IMR-90 (cell line): ENCODE results near the gene EVI5. TPM values are rescaled to one million over a fixed set of nuclear protein-coding genes. Genes with fewer than 3 reads are reported as not detected.
A peak's percentile ranks its signal among the peaks of the same experiment; 100 is the strongest.

Experiments
- ATAC-seq: fragments of 200-7000 bp; cut with Tn5 transposase; 2 replicates; pipeline ENCODE4 v1.9.1; 2020; ENCODE audit warnings: low read depth, mild to moderate bottlenecking, moderate library complexity
- BruUV-seq: library from RNA; stranded (reverse); fragments of 400-500 nt; replicated peaks from 2 replicates; lab custom pipeline; 2021; lab: Mats Ljungman, UMichigan
- CTCF ChIA-PET: fragments of 300-600 bp; formaldehyde crosslinking; extraction: SDS; loops from one replicate; lab custom pipeline; 2021; ENCODE audit warnings: antibody characterized with exemption; lab: Yijun Ruan, JAX
- POLR2A ChIA-PET: fragments of 300-600 bp; sonication (Branson Sonifier 250); formaldehyde crosslinking; loops from one replicate; lab custom pipeline; 2022; ENCODE audit warnings: antibody characterized with exemption; ENCODE audit not compliant: unreplicated experiment; lab: Charles Lee
- DNase-seq: peaks from one replicate; pipeline ENCODE4 v3.0.0; 2013
- H2AFZ ChIP-seq: replicated peaks from 2 replicates; pipeline ENCODE3; 2013; ENCODE audit warnings: low read length, mild to moderate bottlenecking; ENCODE audit not compliant: poor library complexity
- H2AK5ac ChIP-seq: 2 replicates; pipeline ENCODE4 v1.6.1; 2013; ENCODE audit warnings: low read depth, low read length, inconsistent platforms
- H2AK9ac ChIP-seq: replicated peaks from 2 replicates; pipeline ENCODE3; 2013; ENCODE audit warnings: mild to moderate bottlenecking, low read depth, low read length, moderate library complexity; ENCODE audit not compliant: poor library complexity
- H2BK120ac ChIP-seq: 2 replicates; pipeline ENCODE4 v1.6.1; 2013; ENCODE audit warnings: low read depth, low read length, inconsistent platforms
- H2BK15ac ChIP-seq: 3 replicates; pipeline ENCODE4 v1.6.1; 2013; ENCODE audit warnings: low read depth, low read length, inconsistent platforms
- H2BK20ac ChIP-seq: 2 replicates; pipeline ENCODE4 v1.6.1; 2013; ENCODE audit warnings: low read depth, mild to moderate bottlenecking, inconsistent platforms, low read length, moderate library complexity
- H2BK5ac ChIP-seq: 2 replicates; pipeline ENCODE4 v1.6.1; 2013; ENCODE audit warnings: mild to moderate bottlenecking, low read depth, low read length, inconsistent platforms; ENCODE audit not compliant: poor library complexity, severe bottlenecking
- H3K14ac ChIP-seq: replicated peaks from 2 replicates; pipeline ENCODE4 v1.6.1; 2013; ENCODE audit warnings: low read depth, low read length, inconsistent platforms
- H3K18ac ChIP-seq: 2 replicates; pipeline ENCODE4 v1.6.1; 2013; ENCODE audit warnings: low read depth, low read length, control low read depth
- H3K23ac ChIP-seq: 2 replicates; pipeline ENCODE4 v1.6.1; 2013; ENCODE audit warnings: low read depth, low read length, inconsistent platforms
- H3K27ac ChIP-seq: 2 replicates; pipeline ENCODE4 v1.5.1; 2013; ENCODE audit warnings: mild to moderate bottlenecking, control low read depth, low read length; ENCODE audit not compliant: insufficient read depth
- H3K27me3 ChIP-seq: 2 replicates; pipeline ENCODE4 v1.6.1; 2013; ENCODE audit warnings: low read length; ENCODE audit not compliant: control insufficient read depth, insufficient read depth
- H3K36me3 ChIP-seq: 2 replicates; pipeline ENCODE4 v1.6.1; 2013; ENCODE audit warnings: low read length, mixed read lengths; ENCODE audit not compliant: control insufficient read depth, insufficient read depth
- H3K4ac ChIP-seq: 2 replicates; pipeline ENCODE4 v1.6.1; 2013; ENCODE audit warnings: low read depth, low read length, inconsistent platforms
- H3K4me1 ChIP-seq: 2 replicates; pipeline ENCODE4 v1.6.1; 2013; ENCODE audit warnings: low read length, mixed read lengths; ENCODE audit not compliant: control insufficient read depth, insufficient read depth
- H3K4me2 ChIP-seq: 2 replicates; pipeline ENCODE4 v1.6.1; 2013; ENCODE audit warnings: low read depth, mild to moderate bottlenecking, control low read depth, low read length, moderate library complexity
- H3K4me3 ChIP-seq: 2 replicates; pipeline ENCODE4 v1.5.1; 2013; ENCODE audit warnings: low read depth, mild to moderate bottlenecking, control low read depth, low read length, moderate library complexity; ENCODE audit not compliant: insufficient read depth
- H3K56ac ChIP-seq: 2 replicates; pipeline ENCODE4 v1.6.1; 2013; ENCODE audit warnings: low read length, inconsistent platforms; ENCODE audit not compliant: insufficient read depth; ENCODE audit errors: extremely low read depth
- H3K79me1 ChIP-seq, 2 experiments: 2 replicates each; pipeline ENCODE4 v1.6.1; 2013; ENCODE audit warnings: low read length in 2 of 2, inconsistent platforms in 1 of 2, low read depth in 1 of 2
- H3K9ac ChIP-seq: 2 replicates; pipeline ENCODE4 v1.6.1; 2013; ENCODE audit warnings: low read depth, low read length, control low read depth
- H3K9me1 ChIP-seq: 2 replicates; pipeline ENCODE4 v1.6.1; 2013; ENCODE audit warnings: low read length, inconsistent platforms; ENCODE audit not compliant: insufficient read depth
- H3K9me3 ChIP-seq: 2 replicates; pipeline ENCODE4 v1.6.1; 2013; ENCODE audit warnings: low read length; ENCODE audit not compliant: control insufficient read depth, insufficient read depth
- H4K20me1 ChIP-seq: 2 replicates; pipeline ENCODE4 v1.6.1; 2013; ENCODE audit warnings: low read length, inconsistent platforms; ENCODE audit not compliant: insufficient read depth
- H4K5ac ChIP-seq: 2 replicates; pipeline ENCODE4 v1.6.1; 2013; ENCODE audit warnings: mild to moderate bottlenecking, low read depth, low read length, control low read depth
- H4K8ac ChIP-seq, 2 experiments: 2 replicates each; pipeline ENCODE4 v1.6.1; 2013; ENCODE audit warnings: low read depth in 2 of 2, low read length in 2 of 2, control low read depth in 1 of 2, inconsistent platforms in 1 of 2
- H4K91ac ChIP-seq: 2 replicates; pipeline ENCODE4 v1.6.1; 2013; ENCODE audit warnings: low read depth, low read length, inconsistent platforms; ENCODE audit not compliant: insufficient read depth
- BHLHE40 ChIP-seq: fragments of 150-350 bp; IDR thresholded peaks from 2 replicates; pipeline ENCODE4 v1.6.1; 2016; ENCODE audit warnings: mild to moderate bottlenecking, low read depth, low read length
- CHD1 ChIP-seq: IDR thresholded peaks from 2 replicates; pipeline ENCODE4 v1.6.1; 2012; ENCODE audit warnings: low read depth, low read length, improper control_type of control experiment
- MAZ ChIP-seq: IDR thresholded peaks from 2 replicates; pipeline ENCODE4 v1.6.1; 2012; ENCODE audit warnings: low read depth, mild to moderate bottlenecking, low read length, improper control_type of control experiment, moderate library complexity, borderline replicate concordance
- MXI1 ChIP-seq: IDR thresholded peaks from 2 replicates; pipeline ENCODE4 v1.6.1; 2012; ENCODE audit warnings: low read depth, mild to moderate bottlenecking, low read length, moderate library complexity, borderline replicate concordance
- NFE2L2 ChIP-seq: fragments of 150-350 bp; IDR thresholded peaks from 2 replicates; pipeline ENCODE4 v1.6.1; 2016; ENCODE audit warnings: low read depth, mild to moderate bottlenecking, low read length
- POLR2A ChIP-seq: IDR thresholded peaks from 2 replicates; pipeline ENCODE4 v1.6.1; 2012; ENCODE audit warnings: mild to moderate bottlenecking, low read depth, low read length
- RAD21 ChIP-seq: IDR thresholded peaks from 2 replicates; pipeline ENCODE4 v1.6.1; 2012; ENCODE audit warnings: low read length, improper control_type of control experiment
- RCOR1 ChIP-seq: IDR thresholded peaks from 2 replicates; pipeline ENCODE4 v1.6.1; 2012; ENCODE audit warnings: mild to moderate bottlenecking, low read length, improper control_type of control experiment; ENCODE audit not compliant: insufficient replicate concordance
- WGBS, 2 experiments: methylation state at CpG; one replicate each; pipeline versions ENCODE4 v1.1.5 to v1.1.7; 2013; ENCODE audit warnings: missing lambda C conversion rate in 2 of 2; ENCODE audit not compliant: insufficient read length in 1 of 2; ENCODE audit errors: extremely low coverage in 2 of 2; 5-methylcytosine and 5-hydroxymethylcytosine counted together
- dilution Hi-C: fragments of 300-500 bp; cut with HindIII; formaldehyde crosslinking; loops from one replicate; pipeline ENCODE4 v1.14.3; 2018; ENCODE audit warnings: low sequenced_read_pairs; ENCODE audit not compliant: unreplicated experiment
- in situ Hi-C: fragments of 300-500 bp; cut with MboI; formaldehyde crosslinking; loops from 3 replicates; pipeline ENCODE4 v1.14.3; 2019; ENCODE audit warnings: low sequenced_read_pairs, inconsistent platforms, mixed read lengths
- intact Hi-C: fragments of 100-400 bp; cut with micrococcal nuclease; formaldehyde crosslinking; loops from 2 replicates; pipeline ENCODE4 v1.10.0; 2022
- polyA plus RNA-seq, 3 experiments: library from polyadenylated mRNA; depleted of rRNA; stranded (reverse); fragments of >200 nt; gene quantifications; 2 replicates each; pipeline ENCODE4 v1.2.3, GENCODE V29; 2012; ENCODE audit warnings: low replicate concordance in 1 of 3
- total RNA-seq: library from RNA; depleted of rRNA; stranded (reverse); fragments of >200 nt; gene quantifications from 2 replicates; pipeline ENCODE4 v1.2.3, GENCODE V29; 2012
- TF ChIP-seq, protein P1 (sequence below): fragments of 150-350 bp; IDR thresholded peaks from 2 replicates; pipeline ENCODE4 v1.6.1; 2016; ENCODE audit warnings: low read depth, mild to moderate bottlenecking, low read length, moderate library complexity, borderline replicate concordance

Gene EVI5
- total and polyA plus RNA-seq, 2 of the 4 experiments (the other 2 are of a cell fraction): 13.9 to 26.9 TPM

DNA sequence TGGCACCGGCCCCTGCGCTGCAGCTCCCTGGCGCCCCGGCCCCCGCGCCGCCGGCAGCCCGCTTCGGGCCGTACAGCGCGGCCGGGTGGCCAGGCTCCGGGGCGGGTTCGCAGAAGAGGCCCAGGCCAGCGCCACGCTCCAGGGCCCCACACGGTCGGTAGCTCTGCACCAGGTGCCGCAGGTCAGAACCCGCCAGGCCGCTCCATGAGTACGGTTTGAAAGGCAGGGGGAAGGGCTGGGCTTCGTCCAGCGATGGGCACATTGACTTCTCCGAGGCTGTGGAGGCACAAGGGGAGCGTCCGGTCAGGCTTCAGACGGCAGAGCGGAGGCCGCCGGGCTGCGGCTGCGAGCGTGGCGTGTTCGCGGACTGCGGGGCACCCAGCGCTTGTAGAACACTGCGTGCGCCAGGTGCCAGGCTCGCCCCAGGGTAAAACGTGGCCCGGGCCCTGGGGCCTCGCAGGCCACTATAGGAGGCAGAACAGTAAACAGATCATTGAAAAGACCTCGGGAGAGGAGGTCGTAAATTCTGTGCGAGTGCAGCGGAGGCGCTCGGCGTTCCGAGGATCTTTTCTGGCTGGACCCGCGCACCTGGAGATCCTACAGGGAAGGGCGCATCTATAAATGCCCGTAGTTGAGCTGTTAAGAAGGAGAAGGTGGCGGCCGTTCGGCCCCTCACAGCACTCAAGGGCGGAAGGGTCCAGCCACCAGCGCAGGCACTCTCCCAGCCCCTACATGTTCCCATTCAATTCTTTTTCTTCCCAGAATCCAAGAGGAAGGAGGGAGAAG, 303.9 kb downstream of the EVI5 start (continued):
- TF ChIP-seq MXI1: no peak
- no peak for TF ChIP-seq POLR2A

DNA sequence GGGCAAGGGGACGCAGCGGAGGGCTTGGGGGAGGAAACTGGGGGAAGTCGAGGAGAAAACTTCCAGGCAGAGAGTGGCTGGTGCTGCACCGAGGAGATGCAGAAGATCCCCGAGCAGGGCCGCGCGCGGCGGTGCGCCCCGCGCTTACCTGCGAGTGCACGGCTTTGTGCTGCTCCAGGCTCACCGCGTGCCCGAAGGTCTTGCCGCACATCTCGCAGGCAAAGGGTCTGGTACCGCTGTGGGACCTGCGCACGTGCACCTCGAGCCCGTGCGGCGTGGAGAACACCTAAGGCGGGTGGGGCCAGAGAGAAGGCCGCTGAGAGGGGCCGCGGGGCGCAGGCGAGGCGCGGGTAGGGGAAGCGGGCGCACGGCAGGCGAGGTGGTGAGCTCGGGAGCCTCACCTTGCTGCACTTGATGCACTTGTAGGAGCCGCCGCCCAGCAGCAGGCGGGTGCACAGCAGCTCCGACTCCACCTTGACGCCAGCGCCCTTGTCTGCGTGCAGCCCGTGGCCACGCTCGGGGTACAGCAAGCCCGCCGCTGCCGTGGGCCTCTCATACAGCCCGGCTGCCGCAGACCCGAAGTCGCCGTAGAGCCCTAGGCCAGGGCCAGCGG, 304.6 kb downstream of the EVI5 start:
- no TSS peak for BruUV-seq
- Histone ChIP-seq H3K4me3 (no peak overlapping the region), H3K36me3 (no peaks in the 10 kb centered on the region), H2AFZ (no peak overlapping the region), H3K23ac (0 out of 2 replicates have a peak overlapping the region, but pooled peaks have one; percentile 15), H2BK120ac (no peak overlapping the region), H3K9me1 (peaks cover 4% of the 10 kb centered on the region; the same call in 1 of the 2 replicates), H2BK20ac (no peak overlapping the region), H3K4me2 (no peak overlapping the region), H2AK5ac (no peak overlapping the region), H3K9ac (no peak overlapping the region), H3K79me1 (no peaks in the 10 kb centered on the region), H3K14ac (no peak overlapping the region), H2BK15ac (no peak overlapping the region), H3K27ac (no peak overlapping the region), H3K4me1 (peaks cover 5% of the 10 kb centered on the region; the same call in 1 of the 2 replicates), H3K56ac (no peak overlapping the region), H3K18ac (no peak overlapping the region), H3K9me3 (peaks cover 15% of the 10 kb centered on the region; the same call in 1 of the 2 replicates), H2BK5ac (no peak overlapping the region), H3K4ac (no peak overlapping the region), H4K5ac (no peak overlapping the region), H3K27me3 (peaks cover 94% of the 10 kb centered on the region), H4K20me1 (peaks cover 17% of the 10 kb centered on the region), H2AK9ac (no peak overlapping the region), H4K8ac (no peak overlapping the region), H4K91ac (no peak overlapping the region)
- ATAC-seq (no peak), DNase-seq (no peak)
- TF ChIP-seq, protein P1, sequence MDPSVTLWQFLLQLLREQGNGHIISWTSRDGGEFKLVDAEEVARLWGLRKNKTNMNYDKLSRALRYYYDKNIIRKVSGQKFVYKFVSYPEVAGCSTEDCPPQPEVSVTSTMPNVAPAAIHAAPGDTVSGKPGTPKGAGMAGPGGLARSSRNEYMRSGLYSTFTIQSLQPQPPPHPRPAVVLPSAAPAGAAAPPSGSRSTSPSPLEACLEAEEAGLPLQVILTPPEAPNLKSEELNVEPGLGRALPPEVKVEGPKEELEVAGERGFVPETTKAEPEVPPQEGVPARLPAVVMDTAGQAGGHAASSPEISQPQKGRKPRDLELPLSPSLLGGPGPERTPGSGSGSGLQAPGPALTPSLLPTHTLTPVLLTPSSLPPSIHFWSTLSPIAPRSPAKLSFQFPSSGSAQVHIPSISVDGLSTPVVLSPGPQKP: no peak
- TF ChIP-seq BHLHE40 (no peak), MAZ (no peak), CHD1 (no peak), RAD21 (no peak), NFE2L2 (no peak), RCOR1 (no peak)
- POLR2A ChIA-PET: no interaction called here
- intact Hi-C loops (loop anchor here (10.0 kb wide), 1 partner anchor 354 kb away; the partner anchor contains the start of gene RPL5), in situ Hi-C loops (no loop called here), dilution Hi-C loops (no loop called here)
- CTCF ChIA-PET: interaction anchor here (0.6 kb wide), 1 partner anchor 76 kb away, joined by 3 read pairs; no protein-coding TSS in a partner anchor
- WGBS, 2 experiments: 13% methylated on average over 44 of the region's 59 CpGs; no CpG with 5 or more reads in 1 of the 2 experiments
